Left ventricle myocardium inferior (tissue), 1 donor: ENCODE results near the gene TFDP1. TPM values are rescaled to one million over a fixed set of nuclear protein-coding genes. Genes with fewer than 3 reads are reported as not detected.

Experiments used
- DNase-seq: peaks from one replicate; pipeline ENCODE4 v3.0.0-alpha.2; 2020
- H3K27ac ChIP-seq: fragments of 200-600 bp; replicated peaks from 2 replicates; pipeline ENCODE4 v1.8.0; 2021
- H3K27me3 ChIP-seq: fragments of 200-600 bp; 2 replicates; pipeline ENCODE4 v1.8.0; 2021; ENCODE audit warnings: low read depth
- H3K36me3 ChIP-seq: fragments of 200-600 bp; 2 replicates; pipeline ENCODE4 v1.8.0; 2021
- H3K4me1 ChIP-seq: fragments of 200-600 bp; 2 replicates; pipeline ENCODE4 v1.8.0; 2021
- H3K4me3 ChIP-seq: fragments of 200-600 bp; 2 replicates; pipeline ENCODE4 v1.8.0; 2021; ENCODE audit warnings: mild to moderate bottlenecking, moderate library complexity
- H3K9me3 ChIP-seq: fragments of 200-600 bp; replicated peaks from 2 replicates; pipeline ENCODE4 v1.8.0; 2021
- CTCF ChIP-seq: fragments of 200-600 bp; IDR thresholded peaks from 2 replicates; pipeline ENCODE4 v1.8.0; 2021; ENCODE audit warnings: antibody characterized with exemption, mild to moderate bottlenecking, borderline replicate concordance
- intact Hi-C: fragments of 100-400 bp; cut with micrococcal nuclease; formaldehyde crosslinking; loops from one replicate; pipeline ENCODE4 v1.11.0; 2022
- total RNA-seq: library from RNA; stranded (reverse); fragmentation: NEBNext Ultra II Directional; extraction: Animal tissue kit (Norgen Biotek cat#: 25700); gene quantifications from one replicate; pipeline ENCODE4 v1.2.1, GENCODE V29; 2021
- donor health status: DM: no; HTN: yes; CAD: no; lungs with severe emphysema.

The TFDP1 gene
- total RNA-seq, 1 donor from 2014 or later = 48.7 TPM

- no peaks in the 10 kb centered on the region for H3K4me1 ChIP-seq
- no peaks in the 10 kb centered on the region for H3K27me3 ChIP-seq
- no peak for TF ChIP-seq CTCF
- no peaks in the 10 kb centered on the region for H3K9me3 ChIP-seq
- no peak overlapping the region for H3K4me3 ChIP-seq
- peaks cover 89% of the 10 kb centered on the region for H3K36me3 ChIP-seq
- intact Hi-C loops = no loop called here
- H3K27ac ChIP-seq = no peak overlapping the region
- peak; percentile 8 for DNase-seq
Observed at GRCh38 chr13:113635048-113635420, 50.5 kb downstream of the TFDP1 start.

- no peaks in the 10 kb centered on the region for H3K9me3 ChIP-seq
- intact Hi-C loops = no loop called here
- peaks cover 96% of the 10 kb centered on the region for H3K36me3 ChIP-seq
- no peak overlapping the region for H3K27ac ChIP-seq
- H3K27me3 ChIP-seq = no peaks in the 10 kb centered on the region
- H3K4me1 ChIP-seq = no peaks in the 10 kb centered on the region
- TF ChIP-seq CTCF = no peak
- no peak overlapping the region for H3K4me3 ChIP-seq
- DNase-seq = peak; percentile 10
Observed at GRCh38 chr13:113635709-113636108, 51.2 kb downstream of the TFDP1 start.

- intact Hi-C loops = no loop called here
- no peak for TF ChIP-seq CTCF
- Histone ChIP-seq H3K27me3 (no peaks in the 10 kb centered on the region), H3K27ac (no peak overlapping the region), H3K9me3 (no peaks in the 10 kb centered on the region), H3K4me3 (no peak overlapping the region), H3K36me3 (peaks cover 95% of the 10 kb centered on the region), H3K4me1 (no peaks in the 10 kb centered on the region)
- peak; percentile 1 for DNase-seq
Observed at GRCh38 chr13:113636266-113636963, 51.9 kb downstream of the TFDP1 start.

- no peaks in the 10 kb centered on the region for H3K27me3 ChIP-seq
- intact Hi-C loops = no loop called here
- no peaks in the 10 kb centered on the region for H3K9me3 ChIP-seq
- H3K36me3 ChIP-seq = peaks cover 88% of the 10 kb centered on the region
- H3K27ac ChIP-seq = no peak overlapping the region
- peak; percentile 10 for DNase-seq
- H3K4me1 ChIP-seq = no peaks in the 10 kb centered on the region
- TF ChIP-seq CTCF = no peak
- no peak overlapping the region for H3K4me3 ChIP-seq
Observed at GRCh38 chr13:113637262-113638160, 53.0 kb downstream of the TFDP1 start.

GRCh38 chr13:113638173-113638746 is 53.7 kb downstream of the TFDP1 start:
- H3K9me3 ChIP-seq = no peaks in the 10 kb centered on the region
- DNase-seq = peak; percentile 8
- no peak overlapping the region for H3K27ac ChIP-seq
- no peak overlapping the region for H3K4me3 ChIP-seq
- H3K4me1 ChIP-seq = no peaks in the 10 kb centered on the region
- H3K27me3 ChIP-seq = no peaks in the 10 kb centered on the region
- no peak for TF ChIP-seq CTCF
- H3K36me3 ChIP-seq = peaks cover 81% of the 10 kb centered on the region
- intact Hi-C loops = no loop called here
